MG63 (cell line): ENCODE data around the gene FKBP4. TPM values are rescaled to one million over a fixed set of nuclear protein-coding genes. Genes with fewer than 3 reads are reported as not detected.

ENCODE experiments used
- DNase-seq: peaks from one replicate; pipeline ENCODE4 v3.0.0-alpha.2; 2020
- H3K27me3 ChIP-seq: fragments of 250-450 bp; sonication (Bioruptor Pico); 2 replicates; pipeline ENCODE4 v1.5.1; 2020; ENCODE audit warnings: mild to moderate bottlenecking, moderate library complexity
- H3K36me3 ChIP-seq: fragments of 250-450 bp; sonication (Bioruptor Pico); 2 replicates; pipeline ENCODE4 v1.5.1; 2020; ENCODE audit warnings: mild to moderate bottlenecking, moderate library complexity
- H3K4me3 ChIP-seq: fragments of 250-450 bp; sonication (Bioruptor Pico); 2 replicates; pipeline ENCODE4 v1.5.1; 2020; ENCODE audit warnings: mild to moderate bottlenecking, moderate library complexity
- H3K9me3 ChIP-seq: fragments of 250-450 bp; sonication (Bioruptor Pico); 2 replicates; pipeline ENCODE4 v1.5.1; 2020; ENCODE audit warnings: mild to moderate bottlenecking, moderate library complexity
- total RNA-seq: library from RNA; depleted of rRNA; stranded (reverse); fragments of >200 nt; shearing (Covaris generic); gene quantifications from 2 replicates; pipeline ENCODE4 v1.2.3, GENCODE V29; 2014; ENCODE audit warnings: low replicate concordance

Gene FKBP4
- total RNA-seq, 1 experiment from 2014 or later = 105 TPM

- DNase-seq = peak; percentile 18
- H3K27me3 ChIP-seq = no peaks in the 10 kb centered on the region
- no peak overlapping the region for H3K4me3 ChIP-seq
- H3K9me3 ChIP-seq = no peaks in the 10 kb centered on the region
- H3K36me3 ChIP-seq = peaks cover 30% of the 10 kb centered on the region
Observed at GRCh38 chr12:2826721-2827515, 32.1 kb downstream of the FKBP4 start.

GRCh38 chr12:2829275-2829674 lies 34.5 kb downstream of the FKBP4 start:
- H3K36me3 ChIP-seq = peaks cover 24% of the 10 kb centered on the region
- H3K27me3 ChIP-seq = no peaks in the 10 kb centered on the region
- no peaks in the 10 kb centered on the region for H3K9me3 ChIP-seq
- no peak overlapping the region for H3K4me3 ChIP-seq
- DNase-seq = no peak

DNA sequence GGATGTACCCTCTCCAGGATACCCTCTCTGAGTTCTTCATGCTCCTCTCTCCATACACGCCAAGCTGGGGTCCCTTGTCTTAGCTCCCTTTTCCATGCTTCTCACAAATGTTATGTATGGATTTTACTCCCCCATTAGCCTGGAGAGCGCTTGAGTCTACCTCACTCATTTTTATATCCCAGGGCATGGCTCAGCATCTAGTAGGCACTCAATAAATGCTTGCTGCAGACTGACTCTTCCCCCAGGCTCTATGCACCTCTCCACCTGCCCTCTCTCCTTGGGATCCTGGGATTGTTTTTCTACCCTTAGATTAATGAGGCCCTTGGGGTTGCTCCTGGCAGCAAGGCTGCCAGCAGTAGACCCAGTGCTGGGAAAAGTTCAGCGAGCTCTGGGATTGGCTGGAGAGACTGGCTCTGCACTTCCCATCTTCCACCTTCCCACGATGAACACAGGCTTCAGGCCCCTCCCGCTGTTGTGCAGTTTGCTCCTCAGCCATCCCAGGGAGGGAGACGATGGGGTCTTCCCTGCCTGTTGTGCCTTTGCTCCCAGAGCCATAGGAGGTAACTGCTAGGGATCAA lies 37.9 kb downstream of the FKBP4 start:
- H3K36me3 ChIP-seq = peaks cover 8% of the 10 kb centered on the region
- no peaks in the 10 kb centered on the region; the same call in 1 of the 2 replicates for H3K27me3 ChIP-seq
- H3K4me3 ChIP-seq = no peak overlapping the region
- no peak for DNase-seq
- no peaks in the 10 kb centered on the region for H3K9me3 ChIP-seq

DNA sequence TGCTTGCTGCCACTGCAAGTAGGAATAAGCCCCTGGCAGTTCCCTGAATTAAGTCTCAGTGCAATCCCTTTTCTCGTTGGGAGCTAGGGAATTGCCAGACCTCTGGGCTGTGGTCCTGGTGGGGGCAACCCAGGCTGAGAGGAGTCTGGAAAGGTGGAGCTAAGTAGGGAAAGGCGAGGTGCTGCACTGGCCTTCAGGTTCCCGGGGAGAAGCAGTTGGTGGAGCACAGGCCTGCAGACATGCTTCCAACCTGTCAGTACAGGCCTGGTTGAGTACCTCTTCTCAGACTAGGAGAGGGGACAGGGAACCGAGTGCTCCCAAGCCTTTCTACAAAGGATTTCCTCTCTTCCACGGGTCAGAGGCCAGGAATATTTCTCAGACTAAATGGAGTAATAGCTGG lies 38.6 kb downstream of the FKBP4 start:
- Histone ChIP-seq H3K4me3 (no peak overlapping the region), H3K36me3 (peaks cover 4% of the 10 kb centered on the region), H3K27me3 (no peaks in the 10 kb centered on the region; the same call in 1 of the 2 replicates), H3K9me3 (no peaks in the 10 kb centered on the region)
- DNase-seq = no peak

DNA sequence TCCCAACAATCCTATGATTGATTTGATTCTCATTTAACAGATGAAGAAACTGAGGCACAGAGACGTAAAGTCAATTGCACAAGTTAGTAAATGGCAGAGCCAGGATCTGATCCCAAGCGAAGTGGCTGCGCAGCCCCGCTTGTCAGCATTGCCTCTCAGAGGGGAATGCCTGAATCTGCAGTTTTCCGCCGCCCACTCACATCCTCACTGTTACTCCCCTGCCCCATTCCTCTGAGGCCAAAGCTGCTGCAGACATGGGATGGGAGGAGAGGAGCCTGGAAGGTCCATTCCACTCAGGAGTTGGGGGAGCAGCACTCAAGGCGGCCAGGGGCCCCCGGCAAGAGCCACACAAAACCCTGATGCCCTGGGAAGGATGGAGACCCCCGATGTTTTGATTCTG lies 39.0 kb downstream of the FKBP4 start:
- Histone ChIP-seq H3K36me3 (peaks cover 3% of the 10 kb centered on the region), H3K4me3 (no peak overlapping the region), H3K9me3 (no peaks in the 10 kb centered on the region), H3K27me3 (no peaks in the 10 kb centered on the region; the same call in 1 of the 2 replicates)
- no peak for DNase-seq

DNA sequence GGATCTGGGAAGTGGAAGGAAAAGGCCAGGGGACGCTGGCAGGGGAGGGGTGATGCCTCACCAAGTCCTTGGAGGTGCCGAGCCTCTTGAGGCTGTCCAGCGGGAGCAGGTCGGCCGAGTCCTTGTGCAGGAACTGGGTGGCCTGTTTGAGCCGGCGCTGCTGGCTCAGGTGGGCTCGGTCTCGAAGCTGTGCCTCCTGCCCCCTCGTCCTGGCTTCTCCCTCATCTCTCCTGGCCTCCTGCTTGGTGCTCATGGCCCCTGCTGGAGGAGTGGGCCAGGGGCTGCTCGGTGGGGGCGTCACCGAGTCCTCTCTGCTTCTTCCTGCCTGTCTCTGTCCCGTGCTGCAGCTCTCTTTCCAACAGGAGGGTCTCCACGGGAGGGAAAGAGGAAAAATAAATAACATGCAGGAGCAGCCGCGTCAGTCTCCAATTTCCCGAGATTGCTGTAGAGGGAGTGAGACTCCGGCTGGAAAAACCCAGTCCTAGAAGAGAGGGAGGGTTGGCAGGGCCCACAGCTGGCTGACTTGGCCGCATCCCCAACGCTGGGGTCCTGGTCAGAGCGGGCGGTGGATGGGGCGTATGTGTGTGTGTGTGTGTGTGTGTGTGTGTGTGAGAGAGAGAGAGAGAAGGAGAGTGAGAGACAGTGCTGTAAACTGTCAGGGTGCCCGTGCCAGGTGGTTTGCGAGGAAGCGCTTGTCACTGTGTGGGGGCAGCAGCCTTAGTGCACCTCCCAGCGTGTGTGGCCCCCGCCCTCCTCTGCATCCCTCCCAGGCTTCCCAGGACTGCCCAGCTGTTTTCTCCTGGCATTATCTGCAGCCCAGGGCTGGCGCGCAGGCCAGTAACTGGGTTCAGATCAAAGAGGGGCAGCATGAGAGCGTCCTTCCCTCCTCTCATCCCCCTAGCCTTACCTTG lies 40.1 kb downstream of the FKBP4 start, which contains the start of gene NRIP2:
Gene NRIP2 (minus strand): TSS at position 455 of the 911 bp plus-strand sequence. CDS start 52 bp downstream, at position 403.
- H3K9me3 ChIP-seq = no peaks in the 10 kb centered on the region
- no peak within 1 kb of the TSS for H3K4me3 ChIP-seq
- peak; percentile 23 for DNase-seq

DNA sequence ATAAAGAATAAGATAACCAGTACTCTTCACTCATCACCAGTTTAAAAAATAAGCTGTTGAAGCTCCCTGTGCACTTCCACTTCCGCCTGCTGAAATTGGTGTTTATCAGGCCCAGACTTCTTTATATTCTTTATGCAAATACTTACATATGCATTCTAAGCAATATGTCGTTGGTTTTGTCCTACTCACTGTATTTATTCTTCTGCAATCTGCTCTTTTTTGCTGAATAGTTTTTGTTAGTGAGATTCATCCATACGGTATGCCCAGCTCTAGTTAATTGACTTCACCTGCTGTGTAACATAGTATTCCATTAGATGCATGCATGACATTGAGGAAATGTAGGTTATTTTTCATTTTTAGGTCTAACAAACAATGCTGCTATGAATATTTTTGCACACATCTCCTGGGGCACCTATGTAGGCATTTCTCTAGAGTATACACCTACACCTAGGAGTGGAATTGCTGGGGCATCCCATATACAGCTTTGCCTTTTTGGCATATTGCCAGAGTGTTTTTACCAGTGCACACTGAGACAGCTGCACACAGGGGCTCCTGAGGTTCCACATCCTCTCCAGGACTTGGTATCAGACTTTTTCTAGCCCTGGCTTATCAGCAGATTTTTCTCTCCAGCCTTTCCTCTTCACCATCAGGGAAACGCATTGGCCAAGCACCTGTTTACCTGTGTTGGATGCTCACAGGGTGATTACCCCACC lies 41.1 kb downstream of the FKBP4 start:
- no peak overlapping the region for H3K4me3 ChIP-seq
- no peaks in the 10 kb centered on the region for H3K36me3 ChIP-seq
- DNase-seq = no peak
- no peaks in the 10 kb centered on the region for H3K9me3 ChIP-seq
- no peaks in the 10 kb centered on the region; the same call in 1 of the 2 replicates for H3K27me3 ChIP-seq

More for the DNA sequence above, 40.1 kb downstream of the FKBP4 start, which contains the start of gene NRIP2:
- no peaks in the 10 kb centered on the region; the same call in 1 of the 2 replicates for H3K27me3 ChIP-seq
- no peaks in the 10 kb centered on the region for H3K36me3 ChIP-seq

DNA sequence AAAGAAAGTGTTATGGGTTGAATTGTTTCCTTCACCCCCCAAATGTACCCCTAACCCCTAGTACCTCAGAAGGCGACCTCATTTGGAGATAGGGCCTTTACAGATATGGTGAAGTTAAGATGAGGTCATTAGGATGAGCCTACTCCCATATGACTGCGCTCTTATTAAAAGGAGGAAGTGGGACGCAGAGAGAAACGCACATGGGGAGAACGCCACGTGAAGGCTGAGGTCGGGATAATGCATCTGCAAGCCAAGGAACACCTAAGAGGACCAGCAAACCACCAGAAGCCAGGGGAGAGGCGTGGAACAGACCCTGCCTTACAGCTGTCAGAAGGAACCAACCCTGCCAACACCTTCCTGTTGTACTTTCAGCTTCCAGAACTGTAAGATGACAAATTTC lies 41.8 kb downstream of the FKBP4 start:
- Histone ChIP-seq H3K4me3 (no peak overlapping the region), H3K36me3 (no peaks in the 10 kb centered on the region), H3K27me3 (no peaks in the 10 kb centered on the region; the same call in 1 of the 2 replicates), H3K9me3 (no peaks in the 10 kb centered on the region)
- DNase-seq = no peak

DNA sequence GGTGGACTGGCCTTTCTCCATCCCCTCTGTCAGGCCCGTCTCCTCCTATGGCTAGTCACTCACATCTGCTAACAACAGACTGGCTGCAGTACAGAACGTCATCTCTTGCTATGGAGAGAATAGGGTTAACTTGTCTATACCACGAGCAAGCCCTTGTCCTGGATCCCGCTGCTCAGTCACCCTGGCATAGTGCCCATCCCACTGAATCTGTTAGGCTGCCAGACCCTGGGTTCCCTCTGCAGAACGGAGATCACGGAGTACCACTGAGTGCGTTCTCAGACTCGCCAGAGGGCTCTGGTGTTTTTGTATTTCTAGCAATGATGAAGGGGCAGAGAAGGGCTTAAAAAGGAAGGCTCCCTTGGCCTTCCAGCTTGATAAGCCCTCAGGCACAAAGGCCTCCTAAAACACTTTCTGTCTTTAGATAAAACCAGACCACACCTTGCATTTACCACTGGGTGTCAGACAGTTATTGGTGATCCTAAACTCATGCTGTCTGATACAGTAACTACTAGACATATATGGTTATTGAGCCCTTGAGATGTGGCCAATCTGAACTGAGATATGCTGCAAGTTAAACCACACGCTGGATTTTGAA lies 46.4 kb downstream of the FKBP4 start:
- no peak for DNase-seq

GRCh38 chr12:2842948-2843347 lies 48.2 kb downstream of the FKBP4 start:
- H3K4me3 ChIP-seq = no peak overlapping the region
- H3K9me3 ChIP-seq = no peaks in the 10 kb centered on the region
- no peaks in the 10 kb centered on the region for H3K36me3 ChIP-seq
- DNase-seq = no peak
- H3K27me3 ChIP-seq = no peaks in the 10 kb centered on the region

More for the DNA sequence above, 46.4 kb downstream of the FKBP4 start:
- Histone ChIP-seq H3K36me3 (no peaks in the 10 kb centered on the region), H3K4me3 (no peak overlapping the region), H3K27me3 (no peaks in the 10 kb centered on the region), H3K9me3 (no peaks in the 10 kb centered on the region)

DNA sequence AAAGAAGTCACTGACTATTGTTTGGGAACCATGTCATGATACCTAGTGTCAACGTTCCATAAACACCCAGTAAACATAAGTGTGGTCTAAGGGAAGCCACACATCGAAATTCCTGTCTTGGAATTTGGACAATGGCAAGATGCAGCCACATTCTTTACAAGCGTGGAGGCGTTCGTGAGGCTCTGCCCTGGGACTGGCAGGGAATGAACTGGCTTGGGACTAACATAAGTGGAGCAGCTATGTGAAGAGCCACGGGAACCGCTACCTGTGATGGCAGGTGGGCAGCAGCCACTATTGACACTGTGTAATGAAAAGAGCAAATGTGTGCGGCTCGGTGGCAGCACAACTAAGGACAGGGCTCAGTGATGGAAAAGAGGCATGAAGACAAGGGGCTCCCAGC lies 50.0 kb downstream of the FKBP4 start:
- Histone ChIP-seq H3K4me3 (no peak overlapping the region), H3K9me3 (no peaks in the 10 kb centered on the region), H3K36me3 (no peaks in the 10 kb centered on the region), H3K27me3 (no peaks in the 10 kb centered on the region)
- no peak for DNase-seq

- H3K36me3 ChIP-seq = no peaks in the 10 kb centered on the region
- H3K9me3 ChIP-seq = no peaks in the 10 kb centered on the region
- DNase-seq = no peak
- H3K4me3 ChIP-seq = no peak overlapping the region
- H3K27me3 ChIP-seq = no peaks in the 10 kb centered on the region
Observed at GRCh38 chr12:2845280-2845679, 50.5 kb downstream of the FKBP4 start.

DNA sequence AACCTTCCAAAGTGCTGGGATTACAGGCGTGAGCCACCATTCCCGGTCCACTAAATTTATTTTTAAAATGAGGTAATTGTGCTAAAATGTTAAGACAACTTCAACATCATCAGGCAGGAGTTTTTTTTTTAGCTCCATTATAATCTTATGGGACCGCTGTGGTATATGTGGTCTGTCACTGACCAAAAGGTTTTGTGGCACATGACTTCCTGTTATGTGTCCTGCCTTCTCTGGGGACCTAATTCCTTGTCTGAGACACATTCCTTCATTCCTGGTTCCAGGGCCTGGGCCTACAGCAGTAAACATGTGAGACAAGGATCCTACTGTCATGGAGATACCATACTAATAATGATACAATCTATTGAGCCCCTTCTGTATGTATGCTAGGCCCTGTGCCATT lies 57.2 kb downstream of the FKBP4 start:
- no peak overlapping the region for H3K4me3 ChIP-seq
- no peaks in the 10 kb centered on the region for H3K9me3 ChIP-seq
- no peaks in the 10 kb centered on the region for H3K27me3 ChIP-seq
- no peaks in the 10 kb centered on the region for H3K36me3 ChIP-seq
- DNase-seq = no peak

DNA sequence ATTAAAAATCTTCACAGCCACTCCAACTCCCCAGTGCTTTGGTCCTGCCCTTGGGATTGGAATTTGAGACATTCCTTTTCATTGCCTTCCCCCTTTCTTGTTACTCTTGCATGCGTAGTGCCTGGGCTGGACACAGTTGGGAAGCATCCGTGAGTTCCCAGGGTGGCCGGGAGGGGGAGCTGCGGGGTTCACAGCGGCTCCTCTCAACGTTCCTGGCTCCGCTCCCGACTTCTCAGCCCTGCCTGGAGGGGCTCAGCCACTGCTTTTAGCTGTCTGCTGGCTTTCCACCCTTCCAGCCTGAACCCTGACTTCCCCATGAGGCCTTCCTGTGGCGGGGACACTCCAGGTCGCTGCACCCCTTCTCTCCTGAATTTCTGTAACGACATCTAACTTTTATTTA lies 58.9 kb downstream of the FKBP4 start:
- Histone ChIP-seq H3K27me3 (no peaks in the 10 kb centered on the region), H3K4me3 (no peak overlapping the region), H3K9me3 (no peaks in the 10 kb centered on the region), H3K36me3 (peaks cover under 1% of the 10 kb centered on the region; the same call in 1 of the 2 replicates)
- DNase-seq = peak; percentile 73
